Body of pancreas (tissue), 4 donors: ENCODE data around the gene PAX8.

Source experiments
- POLR2A ChIP-seq, 3 donors: fragments of 450-650 bp; IDR thresholded peaks; one replicate each; pipeline ENCODE4 v1.6.1; 2016; ENCODE audit warnings: antibody characterized with exemption in 3 of 3, mild to moderate bottlenecking in 2 of 3
- TF ChIP-seq, protein P1 (sequence below), 7 experiments: fragments of 450-650 bp in 4 of 7; fragments of 200-600 bp in 3 of 7; sonication (generic) in 3 of 7; IDR thresholded peaks; one replicate each; pipeline ENCODE4 v1.5.1; 2016 to 2019; ENCODE audit warnings: antibody characterized with exemption in 7 of 7

DNA sequence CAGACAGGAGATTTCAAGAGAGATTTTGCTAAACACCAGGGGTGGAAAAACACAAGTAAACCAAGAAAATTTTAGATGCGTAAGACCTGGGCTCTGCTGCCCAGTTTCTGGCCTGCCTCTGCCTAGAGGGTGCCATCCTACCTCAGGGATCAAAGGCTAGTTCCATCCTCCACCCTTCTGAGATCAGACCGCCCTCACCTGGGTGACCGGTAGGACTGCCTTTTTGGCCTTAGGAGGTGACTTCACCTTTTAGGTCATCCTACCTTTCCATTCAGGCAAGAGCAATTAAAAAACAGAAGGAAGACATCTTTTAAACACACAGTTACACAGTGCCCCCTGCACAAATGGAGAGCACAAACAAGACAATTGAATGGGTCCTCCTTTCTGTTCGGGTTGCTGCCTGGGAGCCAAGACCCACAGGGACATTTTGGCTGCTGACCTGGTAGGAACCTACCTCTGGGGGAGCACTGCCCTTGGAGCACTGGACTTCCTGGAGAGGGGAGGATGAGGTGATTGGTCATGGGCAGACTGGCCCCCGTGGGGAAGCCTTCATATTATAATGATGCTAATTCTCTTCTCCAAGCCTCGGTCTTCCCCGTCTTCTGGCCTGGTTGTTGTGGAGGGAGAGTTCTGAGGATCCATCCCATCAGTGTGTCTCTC is 101.9 kb downstream of the PAX8 start:
- TF ChIP-seq, protein P1, sequence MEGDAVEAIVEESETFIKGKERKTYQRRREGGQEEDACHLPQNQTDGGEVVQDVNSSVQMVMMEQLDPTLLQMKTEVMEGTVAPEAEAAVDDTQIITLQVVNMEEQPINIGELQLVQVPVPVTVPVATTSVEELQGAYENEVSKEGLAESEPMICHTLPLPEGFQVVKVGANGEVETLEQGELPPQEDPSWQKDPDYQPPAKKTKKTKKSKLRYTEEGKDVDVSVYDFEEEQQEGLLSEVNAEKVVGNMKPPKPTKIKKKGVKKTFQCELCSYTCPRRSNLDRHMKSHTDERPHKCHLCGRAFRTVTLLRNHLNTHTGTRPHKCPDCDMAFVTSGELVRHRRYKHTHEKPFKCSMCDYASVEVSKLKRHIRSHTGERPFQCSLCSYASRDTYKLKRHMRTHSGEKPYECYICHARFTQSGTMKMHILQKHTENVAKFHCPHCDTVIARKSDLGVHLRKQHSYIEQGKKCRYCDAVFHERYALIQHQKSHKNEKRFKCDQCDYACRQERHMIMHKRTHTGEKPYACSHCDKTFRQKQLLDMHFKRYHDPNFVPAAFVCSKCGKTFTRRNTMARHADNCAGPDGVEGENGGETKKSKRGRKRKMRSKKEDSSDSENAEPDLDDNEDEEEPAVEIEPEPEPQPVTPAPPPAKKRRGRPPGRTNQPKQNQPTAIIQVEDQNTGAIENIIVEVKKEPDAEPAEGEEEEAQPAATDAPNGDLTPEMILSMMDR (IDR thresholded peaks at IDR 0.05), result no peak
- TF ChIP-seq POLR2A (IDR thresholded peaks at IDR 0.05), result no peak
